Measurements from ENCODE around the gene HMGN3. TPM values are rescaled to one million over a fixed set of nuclear protein-coding genes. Genes with fewer than 3 reads are reported as not detected.
"Not testable (repeated sequence)": the region's sequence is repeated elsewhere in the genome, so short reads cannot be mapped to it uniquely, and the experiment has no call there.

The HMGN3 gene
- total RNA-seq: 10 to 100 TPM; 59.4 to 60.1 TPM

- Mint-ChIP-seq H3K9me3 (no peaks in the 10 kb centered on the region), H3K27ac (peak within 1 kb of the TSS; percentile 99), H3K36me3 (ENCODE audit: low read depth) (peaks cover 4% of the 10 kb centered on the region), H3K4me1 (peaks cover 47% of the 10 kb centered on the region), H3K27me3 (peaks cover 1% of the 10 kb centered on the region), H3K4me3 (peak within 1 kb of the TSS; percentile 99)
- peak; percentile 95 for DNase-seq
- CTCF ChIA-PET: no interaction called here
- POLR2A ChIA-PET: no interaction called here
Measured at GRCh38 chr6:79234150-79235022, at the start of gene HMGN3. TSS of gene HMGN3 (minus strand) at chr6:79234682.

- H3K36me3 Mint-ChIP-seq (ENCODE audit: low read depth): no peaks in the 10 kb centered on the region
- CTCF ChIA-PET: no interaction called here
Measured at GRCh38 chr6:79280756-79281155, 46.3 kb upstream of the HMGN3 start.

GRCh38 chr6:79277109-79277508 is 42.6 kb upstream of the HMGN3 start:
- no peaks in the 10 kb centered on the region for H3K36me3 Mint-ChIP-seq (ENCODE audit: low read depth)
- no peak for DNase-seq
- ChIA-PET POLR2A (no interaction called here), CTCF (no interaction called here)
- H3K4me1 Mint-ChIP-seq: no peaks in the 10 kb centered on the region
- H3K27me3 Mint-ChIP-seq: peaks cover 5% of the 10 kb centered on the region
- peaks cover 6% of the 10 kb centered on the region for H3K9me3 Mint-ChIP-seq
- no peak overlapping the region for H3K4me3 Mint-ChIP-seq
- H3K27ac Mint-ChIP-seq: no peak overlapping the region

More at GRCh38 chr6:79280756-79281155, 46.3 kb upstream of the HMGN3 start:
- no peaks in the 10 kb centered on the region for H3K4me1 Mint-ChIP-seq
- no peak for DNase-seq
- POLR2A ChIA-PET: no interaction called here
- H3K27me3 Mint-ChIP-seq: peaks cover 2% of the 10 kb centered on the region
- H3K4me3 Mint-ChIP-seq: no peak overlapping the region
- H3K9me3 Mint-ChIP-seq: peaks cover 6% of the 10 kb centered on the region
- no peak overlapping the region for H3K27ac Mint-ChIP-seq

GRCh38 chr6:79269877-79270276 is 35.4 kb upstream of the HMGN3 start:
- H3K27me3 Mint-ChIP-seq: peaks cover 23% of the 10 kb centered on the region
- H3K27ac Mint-ChIP-seq: no peak overlapping the region
- no peaks in the 10 kb centered on the region for H3K36me3 Mint-ChIP-seq (ENCODE audit: low read depth)
- H3K4me1 Mint-ChIP-seq: no peaks in the 10 kb centered on the region
- no peak overlapping the region for H3K4me3 Mint-ChIP-seq
- H3K9me3 Mint-ChIP-seq: no peaks in the 10 kb centered on the region
- ChIA-PET POLR2A (no interaction called here), CTCF (no interaction called here)
- no peak for DNase-seq

- DNase-seq: no peak
- H3K9me3 Mint-ChIP-seq: peaks cover 3% of the 10 kb centered on the region
- no peaks in the 10 kb centered on the region for H3K36me3 Mint-ChIP-seq (ENCODE audit: low read depth)
- H3K27ac Mint-ChIP-seq: no peak overlapping the region
- H3K4me1 Mint-ChIP-seq: no peaks in the 10 kb centered on the region
- peaks cover 23% of the 10 kb centered on the region for H3K27me3 Mint-ChIP-seq
- CTCF ChIA-PET: no interaction called here
- POLR2A ChIA-PET: no interaction called here
- H3K4me3 Mint-ChIP-seq: no peak overlapping the region
Measured at GRCh38 chr6:79267128-79267527, 32.6 kb upstream of the HMGN3 start.

GRCh38 chr6:79266051-79266450 is 31.6 kb upstream of the HMGN3 start:
- H3K4me1 Mint-ChIP-seq: no peaks in the 10 kb centered on the region
- H3K9me3 Mint-ChIP-seq: peaks cover 5% of the 10 kb centered on the region
- CTCF ChIA-PET: no interaction called here
- H3K36me3 Mint-ChIP-seq (ENCODE audit: low read depth): no peaks in the 10 kb centered on the region
- H3K4me3 Mint-ChIP-seq: no peak overlapping the region
- no peak overlapping the region for H3K27ac Mint-ChIP-seq
- H3K27me3 Mint-ChIP-seq: peaks cover 22% of the 10 kb centered on the region
- POLR2A ChIA-PET: no interaction called here
- no peak for DNase-seq

- no peak for DNase-seq
- peaks cover 21% of the 10 kb centered on the region for H3K27me3 Mint-ChIP-seq
- H3K27ac Mint-ChIP-seq: no peak overlapping the region
- H3K4me1 Mint-ChIP-seq: no peaks in the 10 kb centered on the region
- H3K36me3 Mint-ChIP-seq (ENCODE audit: low read depth): no peaks in the 10 kb centered on the region
- no peak overlapping the region for H3K4me3 Mint-ChIP-seq
- H3K9me3 Mint-ChIP-seq: peaks cover 5% of the 10 kb centered on the region
- ChIA-PET POLR2A (no interaction called here), CTCF (no interaction called here)
Measured at GRCh38 chr6:79263359-79263758, 28.9 kb upstream of the HMGN3 start.

- ChIA-PET CTCF (interaction anchor here (1.0 kb wide), 1 partner anchor 45 kb away, joined by 3 read pairs; no protein-coding TSS in a partner anchor), POLR2A (no interaction called here)
- no peak for DNase-seq
- Mint-ChIP-seq H3K27me3 (peaks cover 18% of the 10 kb centered on the region), H3K36me3 (ENCODE audit: low read depth) (no peaks in the 10 kb centered on the region), H3K9me3 (peaks cover 5% of the 10 kb centered on the region), H3K4me3 (no peak overlapping the region), H3K4me1 (no peaks in the 10 kb centered on the region), H3K27ac (no peak overlapping the region)
Measured at GRCh38 chr6:79261666-79262065, 27.2 kb upstream of the HMGN3 start.

- ChIA-PET POLR2A (no interaction called here), CTCF (no interaction called here)
- no peaks in the 10 kb centered on the region for H3K36me3 Mint-ChIP-seq (ENCODE audit: low read depth)
- no peak overlapping the region for H3K4me3 Mint-ChIP-seq
- H3K4me1 Mint-ChIP-seq: no peaks in the 10 kb centered on the region
- no peak overlapping the region for H3K27ac Mint-ChIP-seq
- DNase-seq: no peak
- H3K9me3 Mint-ChIP-seq: peaks cover 5% of the 10 kb centered on the region
- H3K27me3 Mint-ChIP-seq: peaks cover 15% of the 10 kb centered on the region
Measured at GRCh38 chr6:79260772-79261171, 26.3 kb upstream of the HMGN3 start.

GRCh38 chr6:79257381-79258205 is 23.1 kb upstream of the HMGN3 start:
- peaks cover 9% of the 10 kb centered on the region for H3K27me3 Mint-ChIP-seq
- no peak overlapping the region for H3K4me3 Mint-ChIP-seq
- H3K27ac Mint-ChIP-seq: no peak overlapping the region
- no peak for DNase-seq
- peaks cover 5% of the 10 kb centered on the region for H3K9me3 Mint-ChIP-seq
- CTCF ChIA-PET: no interaction called here
- no peaks in the 10 kb centered on the region for H3K36me3 Mint-ChIP-seq (ENCODE audit: low read depth)
- H3K4me1 Mint-ChIP-seq: no peaks in the 10 kb centered on the region
- POLR2A ChIA-PET: no interaction called here

- H3K4me1 Mint-ChIP-seq; H3K36me3 Mint-ChIP-seq (ENCODE audit: low read depth); DNase-seq; H3K4me3 Mint-ChIP-seq; POLR2A ChIA-PET; H3K27ac Mint-ChIP-seq; H3K9me3 Mint-ChIP-seq; H3K27me3 Mint-ChIP-seq; CTCF ChIA-PET: not testable (repeated sequence)
Measured at GRCh38 chr6:79256770-79257169, 22.3 kb upstream of the HMGN3 start.

GRCh38 chr6:79255086-79255485 is 20.6 kb upstream of the HMGN3 start:
- CTCF ChIA-PET: not testable (repeated sequence)

GRCh38 chr6:79250559-79250958 is 16.1 kb upstream of the HMGN3 start:
- DNase-seq: no peak
- H3K4me3 Mint-ChIP-seq: no peak overlapping the region
- ChIA-PET CTCF (no interaction called here), POLR2A (no interaction called here)
- H3K27me3 Mint-ChIP-seq: no peaks in the 10 kb centered on the region
- H3K9me3 Mint-ChIP-seq: no peaks in the 10 kb centered on the region
- H3K4me1 Mint-ChIP-seq: no peaks in the 10 kb centered on the region
- H3K27ac Mint-ChIP-seq: no peak overlapping the region
- H3K36me3 Mint-ChIP-seq (ENCODE audit: low read depth): no peaks in the 10 kb centered on the region

More at GRCh38 chr6:79255086-79255485, 20.6 kb upstream of the HMGN3 start:
- H3K27ac Mint-ChIP-seq; POLR2A ChIA-PET; DNase-seq; H3K4me1 Mint-ChIP-seq; H3K4me3 Mint-ChIP-seq; H3K36me3 Mint-ChIP-seq (ENCODE audit: low read depth); H3K9me3 Mint-ChIP-seq; H3K27me3 Mint-ChIP-seq: not testable (repeated sequence)
